Transverse colon (tissue), 3 donors: ENCODE results near the gene ECT2L.

Experiments
- EP300 ChIP-seq: sonication (generic); formaldehyde crosslinking; IDR thresholded peaks from one replicate; pipeline ENCODE4 v1.6.1; 2017; ENCODE audit warnings: antibody characterized with exemption, low read depth
- POLR2A ChIP-seq: fragments of 450-650 bp; IDR thresholded peaks from one replicate; pipeline ENCODE4 v1.6.1; 2016; ENCODE audit warnings: antibody characterized with exemption, mild to moderate bottlenecking, moderate library complexity
- TF ChIP-seq, protein P1 (sequence below), 5 experiments: fragments of 200-600 bp in 3 of 5; fragments of 450-650 bp in 2 of 5; sonication (generic) in 3 of 5; IDR thresholded peaks; 1 replicate in 2 of 5; 2 replicates in 3 of 5; pipeline ENCODE4 v1.5.1; 2016 to 2017; ENCODE audit warnings: antibody characterized with exemption in 5 of 5, inconsistent platforms in 3 of 5, mild to moderate bottlenecking in 2 of 5, moderate library complexity in 1 of 5

DNA sequence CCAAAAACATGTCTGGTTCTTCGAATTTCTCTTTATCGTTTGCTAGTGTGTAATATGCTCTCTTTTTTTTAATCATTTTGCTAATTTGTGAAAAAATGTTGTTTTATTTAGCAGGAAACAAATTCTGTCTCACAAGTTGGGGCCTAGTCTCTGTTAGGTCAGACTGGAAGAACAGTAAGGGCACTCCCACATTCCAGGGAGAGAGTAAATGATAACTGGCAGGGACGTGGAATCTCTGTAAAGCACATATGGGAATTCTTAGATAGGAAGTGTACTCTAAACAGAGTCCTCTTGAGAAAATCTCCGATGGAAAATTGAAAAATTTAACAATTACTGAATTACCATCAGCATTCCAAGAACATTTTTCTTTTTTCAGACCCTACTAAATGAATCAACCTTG, 38.8 kb upstream of the ECT2L start:
- TF ChIP-seq EP300 (no peak), POLR2A (no peak)
- TF ChIP-seq, protein P1, sequence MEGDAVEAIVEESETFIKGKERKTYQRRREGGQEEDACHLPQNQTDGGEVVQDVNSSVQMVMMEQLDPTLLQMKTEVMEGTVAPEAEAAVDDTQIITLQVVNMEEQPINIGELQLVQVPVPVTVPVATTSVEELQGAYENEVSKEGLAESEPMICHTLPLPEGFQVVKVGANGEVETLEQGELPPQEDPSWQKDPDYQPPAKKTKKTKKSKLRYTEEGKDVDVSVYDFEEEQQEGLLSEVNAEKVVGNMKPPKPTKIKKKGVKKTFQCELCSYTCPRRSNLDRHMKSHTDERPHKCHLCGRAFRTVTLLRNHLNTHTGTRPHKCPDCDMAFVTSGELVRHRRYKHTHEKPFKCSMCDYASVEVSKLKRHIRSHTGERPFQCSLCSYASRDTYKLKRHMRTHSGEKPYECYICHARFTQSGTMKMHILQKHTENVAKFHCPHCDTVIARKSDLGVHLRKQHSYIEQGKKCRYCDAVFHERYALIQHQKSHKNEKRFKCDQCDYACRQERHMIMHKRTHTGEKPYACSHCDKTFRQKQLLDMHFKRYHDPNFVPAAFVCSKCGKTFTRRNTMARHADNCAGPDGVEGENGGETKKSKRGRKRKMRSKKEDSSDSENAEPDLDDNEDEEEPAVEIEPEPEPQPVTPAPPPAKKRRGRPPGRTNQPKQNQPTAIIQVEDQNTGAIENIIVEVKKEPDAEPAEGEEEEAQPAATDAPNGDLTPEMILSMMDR (IDR thresholded peaks at IDR 0.05): no peak
